Measurements from ENCODE around the gene MGP.

MGP gene

DNA sequence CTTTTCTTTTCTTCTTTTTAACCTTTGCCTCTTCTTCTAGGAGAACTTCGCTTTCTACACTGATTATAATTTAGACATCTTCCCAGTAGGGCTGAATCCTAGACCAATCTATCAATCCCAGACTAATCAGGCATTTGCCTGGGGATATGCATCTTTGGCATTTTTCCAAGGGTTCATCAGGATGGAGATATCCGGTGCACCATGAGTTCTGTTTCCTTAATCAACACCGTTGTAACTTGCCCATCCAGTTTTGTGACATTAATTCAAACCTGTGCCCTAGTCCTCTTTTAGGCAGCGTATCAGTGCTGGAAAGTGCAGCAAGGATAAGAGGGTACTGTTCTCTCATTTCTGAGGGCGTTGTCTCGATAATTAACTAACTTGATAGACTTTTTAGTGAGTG lies 617 bp upstream of the MGP start:
- TF ChIP-seq, protein P1, sequence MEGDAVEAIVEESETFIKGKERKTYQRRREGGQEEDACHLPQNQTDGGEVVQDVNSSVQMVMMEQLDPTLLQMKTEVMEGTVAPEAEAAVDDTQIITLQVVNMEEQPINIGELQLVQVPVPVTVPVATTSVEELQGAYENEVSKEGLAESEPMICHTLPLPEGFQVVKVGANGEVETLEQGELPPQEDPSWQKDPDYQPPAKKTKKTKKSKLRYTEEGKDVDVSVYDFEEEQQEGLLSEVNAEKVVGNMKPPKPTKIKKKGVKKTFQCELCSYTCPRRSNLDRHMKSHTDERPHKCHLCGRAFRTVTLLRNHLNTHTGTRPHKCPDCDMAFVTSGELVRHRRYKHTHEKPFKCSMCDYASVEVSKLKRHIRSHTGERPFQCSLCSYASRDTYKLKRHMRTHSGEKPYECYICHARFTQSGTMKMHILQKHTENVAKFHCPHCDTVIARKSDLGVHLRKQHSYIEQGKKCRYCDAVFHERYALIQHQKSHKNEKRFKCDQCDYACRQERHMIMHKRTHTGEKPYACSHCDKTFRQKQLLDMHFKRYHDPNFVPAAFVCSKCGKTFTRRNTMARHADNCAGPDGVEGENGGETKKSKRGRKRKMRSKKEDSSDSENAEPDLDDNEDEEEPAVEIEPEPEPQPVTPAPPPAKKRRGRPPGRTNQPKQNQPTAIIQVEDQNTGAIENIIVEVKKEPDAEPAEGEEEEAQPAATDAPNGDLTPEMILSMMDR (IDR thresholded peaks at IDR 0.05; ENCODE audit: low read depth, low read length), result no peak
- Histone ChIP-seq H3K36me3 (no peaks in the 10 kb centered on the region), H3K4me1 (peaks cover 13% of the 10 kb centered on the region), H3K9me3 (no peaks in the 10 kb centered on the region), H3K27me3 (no peaks in the 10 kb centered on the region), H3K4me3 (ENCODE audit: low read depth, low read length) (peak overlapping the region; percentile 32; the same call in 1 of the 2 replicates)
- no peak for DNase-seq

DNA sequence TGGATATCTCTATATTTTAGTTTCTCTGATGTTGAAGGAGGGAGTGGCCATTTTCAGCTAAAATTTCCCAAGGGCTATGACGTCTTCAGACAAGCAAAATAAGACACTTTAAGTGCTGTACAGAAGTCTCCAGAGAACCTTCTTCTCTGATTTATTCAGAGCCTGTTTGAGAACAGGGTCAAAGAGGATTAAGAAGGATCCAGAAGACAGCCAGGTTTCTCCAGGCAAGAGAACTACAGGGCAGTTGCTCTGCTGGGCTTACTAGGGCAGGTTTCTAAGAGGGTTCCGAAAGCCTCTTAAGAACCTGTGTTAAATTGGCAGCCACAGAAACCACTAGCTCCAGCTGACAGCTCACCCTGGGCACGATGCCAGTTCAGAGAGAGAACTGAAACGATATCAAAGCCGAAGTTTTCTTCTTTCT lies 1.2 kb downstream of the MGP start:
- Histone ChIP-seq H3K36me3 (no peaks in the 10 kb centered on the region), H3K4me3 (ENCODE audit: low read depth, low read length) (0 out of 2 replicates have a peak overlapping the region, but pooled peaks have one; percentile 7), H3K27me3 (no peaks in the 10 kb centered on the region), H3K4me1 (peaks cover 13% of the 10 kb centered on the region), H3K9me3 (no peaks in the 10 kb centered on the region)
- TF ChIP-seq, protein P1 (IDR thresholded peaks at IDR 0.05; ENCODE audit: low read depth, low read length), result no peak
- DNase-seq, result peak; percentile 74

DNA sequence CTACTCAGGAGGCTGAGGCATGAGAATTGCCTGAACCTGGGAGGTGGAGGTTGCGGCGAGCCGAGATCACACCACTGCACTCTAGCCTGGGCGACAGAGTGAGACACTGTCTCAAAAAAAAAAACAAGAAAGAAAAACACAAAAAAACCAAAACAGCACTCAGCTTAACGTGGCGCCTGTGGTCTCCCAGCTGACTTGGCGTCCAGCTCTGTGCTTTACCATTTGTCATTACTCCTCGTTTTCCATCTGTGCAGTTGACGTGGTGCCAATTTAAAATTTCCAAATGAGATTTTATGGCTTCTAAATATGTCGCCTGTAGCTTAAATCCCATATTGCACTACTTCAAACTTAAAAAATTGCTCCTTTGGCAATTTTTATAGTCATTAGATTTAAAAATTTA lies 2.0 kb downstream of the MGP start:
- Histone ChIP-seq H3K27me3 (no peaks in the 10 kb centered on the region), H3K4me3 (ENCODE audit: low read depth, low read length) (no peak overlapping the region), H3K36me3 (no peaks in the 10 kb centered on the region), H3K4me1 (peaks cover 13% of the 10 kb centered on the region), H3K9me3 (no peaks in the 10 kb centered on the region)
- TF ChIP-seq, protein P1 (IDR thresholded peaks at IDR 0.05; ENCODE audit: low read depth, low read length), result no peak
- no peak for DNase-seq

DNA sequence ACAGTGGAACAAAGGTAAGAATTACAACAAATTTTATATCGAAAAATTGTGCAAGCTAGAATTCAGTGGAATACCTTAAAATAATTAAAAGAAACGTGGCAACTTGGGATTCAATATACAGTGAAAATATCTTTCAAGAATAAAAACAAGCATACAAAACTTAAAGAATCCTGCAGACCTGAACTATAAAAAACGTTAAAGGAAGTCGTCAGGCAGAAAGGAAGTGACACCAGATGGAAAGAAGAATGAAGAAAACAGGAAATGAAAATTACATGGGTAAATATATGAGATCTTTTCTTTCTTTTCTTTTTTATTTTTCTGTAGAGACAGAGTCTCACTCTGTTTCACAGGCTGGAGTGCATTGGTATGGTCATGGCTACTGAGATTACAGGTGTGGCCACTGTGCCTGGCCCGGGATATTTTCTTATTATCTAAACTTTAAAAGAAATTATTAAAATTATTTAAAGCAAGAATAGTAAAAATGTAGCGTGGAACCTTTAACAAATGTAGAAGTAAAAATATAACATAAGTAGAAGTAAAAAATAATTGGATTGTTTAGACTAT lies 4.7 kb downstream of the MGP start:
- Histone ChIP-seq H3K36me3 (no peaks in the 10 kb centered on the region), H3K9me3 (no peaks in the 10 kb centered on the region), H3K27me3 (no peaks in the 10 kb centered on the region), H3K4me3 (ENCODE audit: low read depth, low read length) (no peak overlapping the region), H3K4me1 (peaks cover 4% of the 10 kb centered on the region)
- TF ChIP-seq, protein P1 (IDR thresholded peaks at IDR 0.05; ENCODE audit: low read depth, low read length), result no peak
- no peak for DNase-seq

DNA sequence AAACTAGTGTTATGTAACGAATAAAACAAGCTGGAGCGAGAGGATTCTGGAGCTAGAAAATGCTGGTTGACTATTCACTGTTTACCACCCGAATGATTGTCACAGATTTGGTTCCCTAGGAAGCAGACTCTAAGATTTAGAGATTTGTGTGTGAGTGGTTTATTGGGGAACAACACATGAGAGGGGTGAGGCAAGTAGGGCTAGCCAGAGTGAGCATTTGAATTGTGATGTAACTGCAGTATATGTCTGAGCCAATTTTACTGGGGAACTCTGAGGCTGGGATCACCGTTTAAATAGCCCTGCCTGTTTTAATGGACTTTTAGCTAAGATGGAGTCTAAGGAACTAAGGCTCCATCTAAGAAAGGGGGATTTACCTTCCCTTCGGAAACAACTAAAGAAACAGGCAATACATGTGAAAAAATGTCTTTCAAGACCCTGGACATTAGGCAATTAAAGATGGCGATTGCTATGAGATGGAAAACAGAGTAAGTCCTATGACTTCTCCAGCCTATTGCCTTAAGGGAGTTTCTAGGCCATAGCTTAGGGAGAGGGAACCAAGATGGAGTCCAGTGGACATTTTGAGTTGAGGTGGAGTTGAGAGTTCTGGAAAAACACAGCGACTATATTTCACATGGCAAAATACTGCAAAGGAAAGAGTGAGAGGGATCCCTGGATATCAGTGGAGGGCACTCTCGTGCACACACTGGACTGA lies 6.3 kb downstream of the MGP start:
- no peak overlapping the region for H3K4me3 ChIP-seq (ENCODE audit: low read depth, low read length)
- H3K9me3 ChIP-seq, result no peaks in the 10 kb centered on the region
- H3K36me3 ChIP-seq, result no peaks in the 10 kb centered on the region
- TF ChIP-seq, protein P1 (IDR thresholded peaks at IDR 0.05; ENCODE audit: low read depth, low read length), result no peak
- H3K4me1 ChIP-seq, result peaks cover 2% of the 10 kb centered on the region; the same call in 1 of the 2 replicates
- DNase-seq, result no peak
- no peaks in the 10 kb centered on the region for H3K27me3 ChIP-seq

DNA sequence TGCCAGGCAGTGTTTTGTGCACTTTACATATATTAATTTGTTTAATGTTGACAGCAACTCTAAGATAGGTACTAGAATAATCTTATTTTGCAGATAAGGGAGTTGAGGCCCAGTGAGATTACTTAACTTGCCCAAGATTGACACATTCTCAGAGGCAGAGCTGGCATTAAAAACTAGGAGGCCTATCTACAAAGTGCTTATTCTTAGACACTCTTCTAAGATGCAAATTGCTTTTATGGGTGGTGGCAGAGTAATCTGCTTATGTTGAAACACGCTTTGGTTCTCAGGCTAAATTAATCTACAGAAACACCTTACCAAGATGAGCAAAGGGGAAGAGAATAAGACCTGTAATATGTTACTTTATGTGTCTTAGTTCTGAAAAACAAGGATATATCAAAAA lies 7.2 kb downstream of the MGP start:
- Histone ChIP-seq H3K27me3 (no peaks in the 10 kb centered on the region), H3K36me3 (no peaks in the 10 kb centered on the region), H3K4me3 (ENCODE audit: low read depth, low read length) (no peak overlapping the region), H3K9me3 (no peaks in the 10 kb centered on the region), H3K4me1 (no peaks in the 10 kb centered on the region)
- no peak for DNase-seq
- TF ChIP-seq, protein P1 (IDR thresholded peaks at IDR 0.05; ENCODE audit: low read depth, low read length), result no peak

Measured in BE2C (cell line).